Neural progenitor cell (in vitro differentiated cells): ENCODE results near the gene TBC1D2. TPM values are rescaled to one million over a fixed set of nuclear protein-coding genes. Genes with fewer than 3 reads are reported as not detected.
A peak's percentile ranks its signal among the peaks of the same experiment; 100 is the strongest.

ENCODE experiments used
- DNase-seq: peaks from one replicate; pipeline ENCODE4 v3.0.0-alpha.2; 2016; ENCODE audit warnings: low spot score
- H2AFZ ChIP-seq: fragments of 200-600 bp; sonication (generic); replicated peaks from 2 replicates; pipeline ENCODE4 v1.6.1; 2016; ENCODE audit warnings: antibody characterized with exemption
- H3F3A ChIP-seq: fragments of 200-600 bp; sonication (generic); 2 replicates; pipeline ENCODE4 v1.6.1; 2016; ENCODE audit warnings: antibody characterized with exemption, low read depth
- H3K27ac ChIP-seq: fragments of 200-600 bp; sonication (generic); 2 replicates; pipeline ENCODE4 v1.5.1; 2016; ENCODE audit warnings: mild to moderate bottlenecking
- H3K27me3 ChIP-seq: fragments of 200-600 bp; sonication (generic); 2 replicates; pipeline ENCODE4 v1.6.1; 2016; ENCODE audit warnings: mild to moderate bottlenecking, moderate library complexity
- H3K36me3 ChIP-seq: fragments of 200-600 bp; sonication (generic); 2 replicates; pipeline ENCODE4 v1.5.1; 2016
- H3K4me1 ChIP-seq: fragments of 200-600 bp; sonication (generic); 2 replicates; pipeline ENCODE4 v1.6.1; 2016; ENCODE audit warnings: mixed run types
- H3K4me2 ChIP-seq: fragments of 200-600 bp; sonication (generic); 2 replicates; pipeline ENCODE4 v1.6.1; 2016
- H3K4me3 ChIP-seq: fragments of 200-600 bp; sonication (generic); 2 replicates; pipeline ENCODE4 v1.5.1; 2016
- H3K79me2 ChIP-seq: fragments of 200-600 bp; sonication (generic); 2 replicates; pipeline ENCODE4 v1.6.1; 2016; ENCODE audit warnings: low read depth
- H3K9ac ChIP-seq: fragments of 200-600 bp; sonication (generic); 2 replicates; pipeline ENCODE4 v1.6.1; 2016
- H3K9me3 ChIP-seq: fragments of 200-600 bp; sonication (generic); 2 replicates; pipeline ENCODE4 v1.5.1; 2016; ENCODE audit warnings: low read depth
- H4K20me1 ChIP-seq: fragments of 200-600 bp; sonication (generic); 2 replicates; pipeline ENCODE4 v1.6.1; 2016; ENCODE audit warnings: low read depth
- H3K27ac Mint-ChIP-seq: 3 replicates; pipeline ENCODE4 v1.8.0; 2021; ENCODE audit warnings: mixed read lengths
- H3K27me3 Mint-ChIP-seq: 2 replicates; pipeline ENCODE4 v1.8.0; 2022; ENCODE audit warnings: low read depth, mild to moderate bottlenecking, inconsistent platforms, moderate library complexity, mixed read lengths; ENCODE audit not compliant: insufficient read depth
- H3K36me3 Mint-ChIP-seq: 3 replicates; pipeline ENCODE4 v1.8.0; 2021; ENCODE audit warnings: mixed read lengths
- H3K4me1 Mint-ChIP-seq: 3 replicates; pipeline ENCODE4 v1.8.0; 2021; ENCODE audit warnings: mixed read lengths
- H3K4me3 Mint-ChIP-seq: 3 replicates; pipeline ENCODE4 v1.8.0; 2021; ENCODE audit warnings: mild to moderate bottlenecking, moderate library complexity, mixed read lengths
- H3K9me3 Mint-ChIP-seq: 3 replicates; pipeline ENCODE4 v1.8.0; 2020; ENCODE audit warnings: mixed read lengths
- EZH2 ChIP-seq: fragments of 200-600 bp; sonication (generic); IDR thresholded peaks from 2 replicates; pipeline ENCODE4 v1.6.1; 2017; ENCODE audit warnings: antibody characterized with exemption, mild to moderate bottlenecking, moderate library complexity
- EZH2phosphoT487 ChIP-seq: fragments of 200-600 bp; sonication (generic); IDR thresholded peaks from 2 replicates; pipeline ENCODE4 v1.6.1; 2017; ENCODE audit warnings: antibody characterized with exemption
- total RNA-seq: library from RNA; depleted of rRNA; stranded (reverse); fragments of >200 nt; gene quantifications from 2 replicates; pipeline ENCODE4 v1.2.3, GENCODE V29; 2015; ENCODE audit warnings: low replicate concordance
- TF ChIP-seq, protein P1 (sequence below): fragments of 200-600 bp; sonication (generic); IDR thresholded peaks from 2 replicates; pipeline ENCODE4 v1.5.1; 2017; ENCODE audit warnings: antibody characterized with exemption, mild to moderate bottlenecking

The TBC1D2 gene
- total RNA-seq, 1 donor from 2014 or later = 0.41 TPM

DNA sequence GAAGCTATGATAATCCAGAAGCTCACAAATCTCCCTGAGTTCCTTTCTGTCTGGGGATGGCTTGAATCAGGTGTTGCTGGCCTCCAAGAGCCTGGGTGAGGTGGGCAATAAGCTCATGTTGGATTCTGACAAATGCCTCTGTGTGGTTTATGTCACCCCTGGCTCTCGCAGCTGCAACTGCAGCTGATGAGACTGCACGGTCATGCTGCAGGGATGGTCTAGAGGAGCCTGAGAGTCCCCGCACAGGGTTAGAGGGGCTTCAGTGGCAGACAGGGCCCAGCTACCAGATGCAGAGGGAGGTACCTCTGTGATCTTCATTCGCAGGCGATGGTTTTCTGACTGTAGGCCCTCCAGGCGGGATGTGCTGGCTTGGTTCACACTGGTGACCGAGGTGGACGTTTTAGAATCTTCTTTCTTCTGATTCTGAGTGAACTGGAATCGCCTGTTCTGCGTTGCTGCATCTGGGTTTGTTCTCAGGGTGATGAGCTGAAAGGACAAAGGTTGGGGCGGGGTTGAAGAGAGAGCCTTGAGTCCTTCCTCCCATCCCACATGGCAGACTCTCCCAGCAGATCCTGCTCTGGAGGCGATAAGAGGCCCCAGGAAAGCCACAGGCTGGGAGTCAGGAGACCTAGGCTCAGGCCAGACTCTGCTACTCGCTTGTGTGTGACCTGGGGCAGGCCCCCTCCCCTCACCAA, 47.6 kb upstream of the TBC1D2 start:
- Histone ChIP-seq H3K4me1 (peaks cover 5% of the 10 kb centered on the region), H4K20me1 (no peaks in the 10 kb centered on the region), H3K27me3 (no peaks in the 10 kb centered on the region), H3K27ac (no peak overlapping the region), H3K4me3 (no peak overlapping the region), H3K79me2 (no peaks in the 10 kb centered on the region), H3K9ac (no peak overlapping the region), H3F3A (no peaks in the 10 kb centered on the region), H2AFZ (peak overlapping the region; percentile 50), H3K9me3 (no peaks in the 10 kb centered on the region), H3K36me3 (no peaks in the 10 kb centered on the region), H3K4me2 (no peak overlapping the region)
- no peak for DNase-seq
- Mint-ChIP-seq H3K36me3 (no peaks in the 10 kb centered on the region), H3K27ac (no peak overlapping the region), H3K9me3 (no peaks in the 10 kb centered on the region), H3K4me1 (peaks cover 7% of the 10 kb centered on the region), H3K4me3 (no peak overlapping the region), H3K27me3 (peaks cover 5% of the 10 kb centered on the region)
- TF ChIP-seq EZH2 (no peak), EZH2phosphoT487 (no peak)
- TF ChIP-seq, protein P1, sequence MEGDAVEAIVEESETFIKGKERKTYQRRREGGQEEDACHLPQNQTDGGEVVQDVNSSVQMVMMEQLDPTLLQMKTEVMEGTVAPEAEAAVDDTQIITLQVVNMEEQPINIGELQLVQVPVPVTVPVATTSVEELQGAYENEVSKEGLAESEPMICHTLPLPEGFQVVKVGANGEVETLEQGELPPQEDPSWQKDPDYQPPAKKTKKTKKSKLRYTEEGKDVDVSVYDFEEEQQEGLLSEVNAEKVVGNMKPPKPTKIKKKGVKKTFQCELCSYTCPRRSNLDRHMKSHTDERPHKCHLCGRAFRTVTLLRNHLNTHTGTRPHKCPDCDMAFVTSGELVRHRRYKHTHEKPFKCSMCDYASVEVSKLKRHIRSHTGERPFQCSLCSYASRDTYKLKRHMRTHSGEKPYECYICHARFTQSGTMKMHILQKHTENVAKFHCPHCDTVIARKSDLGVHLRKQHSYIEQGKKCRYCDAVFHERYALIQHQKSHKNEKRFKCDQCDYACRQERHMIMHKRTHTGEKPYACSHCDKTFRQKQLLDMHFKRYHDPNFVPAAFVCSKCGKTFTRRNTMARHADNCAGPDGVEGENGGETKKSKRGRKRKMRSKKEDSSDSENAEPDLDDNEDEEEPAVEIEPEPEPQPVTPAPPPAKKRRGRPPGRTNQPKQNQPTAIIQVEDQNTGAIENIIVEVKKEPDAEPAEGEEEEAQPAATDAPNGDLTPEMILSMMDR = no peak

GRCh38 chr9:98302150-98302549, 46.7 kb upstream of the TBC1D2 start:
- Histone ChIP-seq H3K4me2 (no peak overlapping the region), H3K79me2 (no peaks in the 10 kb centered on the region), H2AFZ (no peak overlapping the region), H3K4me3 (no peak overlapping the region), H4K20me1 (no peaks in the 10 kb centered on the region), H3K36me3 (no peaks in the 10 kb centered on the region), H3K27ac (no peak overlapping the region), H3F3A (no peaks in the 10 kb centered on the region), H3K9me3 (no peaks in the 10 kb centered on the region), H3K27me3 (no peaks in the 10 kb centered on the region), H3K4me1 (peaks cover 5% of the 10 kb centered on the region), H3K9ac (no peak overlapping the region)
- no peaks in the 10 kb centered on the region for H3K36me3 Mint-ChIP-seq
- H3K27ac Mint-ChIP-seq = no peak overlapping the region
- peaks cover 7% of the 10 kb centered on the region for H3K4me1 Mint-ChIP-seq
- H3K4me3 Mint-ChIP-seq = no peak overlapping the region
- no peaks in the 10 kb centered on the region for H3K9me3 Mint-ChIP-seq
- H3K27me3 Mint-ChIP-seq = peaks cover 5% of the 10 kb centered on the region
- TF ChIP-seq, protein P1 = no peak
- TF ChIP-seq EZH2phosphoT487 (no peak), EZH2 (no peak)
- DNase-seq = no peak

- no peaks in the 10 kb centered on the region for H3K27me3 Mint-ChIP-seq
- no peak for DNase-seq
- Histone ChIP-seq H2AFZ (no peak overlapping the region), H3K4me3 (no peak overlapping the region), H3K27ac (no peak overlapping the region), H3K9me3 (no peaks in the 10 kb centered on the region), H3F3A (no peaks in the 10 kb centered on the region), H3K36me3 (no peaks in the 10 kb centered on the region), H3K4me1 (peaks cover 5% of the 10 kb centered on the region), H3K27me3 (no peaks in the 10 kb centered on the region), H3K79me2 (no peaks in the 10 kb centered on the region), H3K4me2 (no peak overlapping the region), H4K20me1 (no peaks in the 10 kb centered on the region), H3K9ac (no peak overlapping the region)
- H3K4me1 Mint-ChIP-seq = peaks cover 7% of the 10 kb centered on the region
- H3K27ac Mint-ChIP-seq = no peak overlapping the region
- no peaks in the 10 kb centered on the region for H3K36me3 Mint-ChIP-seq
- no peaks in the 10 kb centered on the region for H3K9me3 Mint-ChIP-seq
- TF ChIP-seq EZH2phosphoT487 = no peak
- TF ChIP-seq, protein P1 = no peak
- TF ChIP-seq EZH2 = no peak
- no peak overlapping the region for H3K4me3 Mint-ChIP-seq
Measured at GRCh38 chr9:98300611-98301010, 45.2 kb upstream of the TBC1D2 start.
